ENCODE results near the gene AMBP.

AMBP gene

GRCh38 chr9:114029311-114030170 lies 48.6 kb downstream of the AMBP start:
- no peak for DNase-seq

GRCh38 chr9:114028646-114029045 lies 49.5 kb downstream of the AMBP start:
- no peak for DNase-seq

GRCh38 chr9:114027863-114028465 lies 50.1 kb downstream of the AMBP start:
- DNase-seq, result no peak

- no peak for DNase-seq
Measured at GRCh38 chr9:114027159-114027862, 50.8 kb downstream of the AMBP start.

GRCh38 chr9:114026335-114026734 lies 51.8 kb downstream of the AMBP start:
- DNase-seq, result no peak

GRCh38 chr9:114025760-114026159 lies 52.3 kb downstream of the AMBP start:
- no peak for DNase-seq

- DNase-seq, result no peak
Measured at GRCh38 chr9:114025196-114025753, 52.8 kb downstream of the AMBP start.

GRCh38 chr9:114023961-114024360 lies 54.1 kb downstream of the AMBP start:
- no peak for DNase-seq

- no peak for DNase-seq
Measured at GRCh38 chr9:114021578-114021977, 56.5 kb downstream of the AMBP start.

- no peak for DNase-seq
Measured at GRCh38 chr9:114017741-114018715, 60.1 kb downstream of the AMBP start.

- DNase-seq, result no peak
Measured at GRCh38 chr9:114016629-114017423, 61.3 kb downstream of the AMBP start.

GRCh38 chr9:114016101-114016500 lies 62.0 kb downstream of the AMBP start:
- DNase-seq, result no peak

GRCh38 chr9:114015607-114016006 lies 62.5 kb downstream of the AMBP start:
- no peak for DNase-seq

- DNase-seq, result no peak
Measured at GRCh38 chr9:114014044-114014443, 64.1 kb downstream of the AMBP start.

GRCh38 chr9:114012126-114012525 lies 66.0 kb downstream of the AMBP start:
- no peak for DNase-seq

- no peak for DNase-seq
Measured at GRCh38 chr9:114011313-114011712, 66.8 kb downstream of the AMBP start.
